Measurements from ENCODE around the gene ZBTB20. TPM values are rescaled to one million over a fixed set of nuclear protein-coding genes. Genes with fewer than 3 reads are reported as not detected.

Gene ZBTB20
- total RNA-seq, 6 donors from 2014 or later = 40.0 to 150 (median 65.8) TPM

DNA sequence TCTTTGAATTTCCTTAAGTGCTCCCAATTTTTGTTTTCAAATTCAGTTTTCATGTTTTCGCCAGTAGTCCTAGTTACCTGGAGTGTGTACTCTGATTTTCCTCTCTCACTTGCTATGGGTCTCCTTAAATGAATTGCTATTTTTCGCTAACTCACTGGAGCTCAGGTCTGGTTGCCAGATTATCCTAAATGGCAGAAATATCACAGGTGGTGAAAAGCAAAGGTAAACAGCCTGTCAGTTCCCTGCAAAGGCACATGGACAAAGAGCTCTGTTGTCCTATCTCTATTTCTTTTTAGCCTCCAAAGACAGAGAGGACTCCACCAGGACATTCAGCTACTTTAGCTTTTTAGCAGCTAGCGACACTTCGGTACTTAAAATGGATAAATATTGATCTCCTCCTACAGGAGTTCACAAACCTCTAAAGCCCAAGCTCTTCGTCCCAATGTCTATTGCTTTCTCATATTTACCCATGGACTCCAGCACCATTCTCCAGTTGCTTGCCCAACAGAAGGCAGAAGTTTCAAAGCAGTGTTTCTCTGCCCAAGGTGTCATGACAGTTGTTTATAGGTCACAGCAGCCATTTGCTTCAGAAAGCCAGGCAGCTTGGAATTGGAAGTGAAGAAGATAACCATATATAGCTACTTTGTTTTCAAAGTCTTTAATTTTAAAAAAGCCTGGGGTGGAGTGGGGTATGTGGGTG is 12.3 kb downstream of the ZBTB20 start:
- no peak for ATAC-seq (ENCODE audit: low FRiP score in 2 of 2)
- Histone ChIP-seq H3K36me3 (no peaks in the 10 kb centered on the region), H3K27me3 (no peaks in the 10 kb centered on the region), H3K4me1 (no peaks in the 10 kb centered on the region), H3K4me3 (no peak overlapping the region), H3K27ac (no peak overlapping the region), H3K9me3 (no peaks in the 10 kb centered on the region)
- 96 to 98% methylated on average over 5 of the region's 5 CpGs for WGBS, 2 donors
- no peak for TF ChIP-seq POLR2A (IDR thresholded peaks at IDR 0.05)
- no peak for TF ChIP-seq EP300 (IDR thresholded peaks at IDR 0.05)
- TF ChIP-seq POLR2AphosphoS5 (IDR thresholded peaks at IDR 0.05) = no peak
- TF ChIP-seq, protein P1, sequence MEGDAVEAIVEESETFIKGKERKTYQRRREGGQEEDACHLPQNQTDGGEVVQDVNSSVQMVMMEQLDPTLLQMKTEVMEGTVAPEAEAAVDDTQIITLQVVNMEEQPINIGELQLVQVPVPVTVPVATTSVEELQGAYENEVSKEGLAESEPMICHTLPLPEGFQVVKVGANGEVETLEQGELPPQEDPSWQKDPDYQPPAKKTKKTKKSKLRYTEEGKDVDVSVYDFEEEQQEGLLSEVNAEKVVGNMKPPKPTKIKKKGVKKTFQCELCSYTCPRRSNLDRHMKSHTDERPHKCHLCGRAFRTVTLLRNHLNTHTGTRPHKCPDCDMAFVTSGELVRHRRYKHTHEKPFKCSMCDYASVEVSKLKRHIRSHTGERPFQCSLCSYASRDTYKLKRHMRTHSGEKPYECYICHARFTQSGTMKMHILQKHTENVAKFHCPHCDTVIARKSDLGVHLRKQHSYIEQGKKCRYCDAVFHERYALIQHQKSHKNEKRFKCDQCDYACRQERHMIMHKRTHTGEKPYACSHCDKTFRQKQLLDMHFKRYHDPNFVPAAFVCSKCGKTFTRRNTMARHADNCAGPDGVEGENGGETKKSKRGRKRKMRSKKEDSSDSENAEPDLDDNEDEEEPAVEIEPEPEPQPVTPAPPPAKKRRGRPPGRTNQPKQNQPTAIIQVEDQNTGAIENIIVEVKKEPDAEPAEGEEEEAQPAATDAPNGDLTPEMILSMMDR (IDR thresholded peaks at IDR 0.05) = no peak
- DNase-seq = no peak

DNA sequence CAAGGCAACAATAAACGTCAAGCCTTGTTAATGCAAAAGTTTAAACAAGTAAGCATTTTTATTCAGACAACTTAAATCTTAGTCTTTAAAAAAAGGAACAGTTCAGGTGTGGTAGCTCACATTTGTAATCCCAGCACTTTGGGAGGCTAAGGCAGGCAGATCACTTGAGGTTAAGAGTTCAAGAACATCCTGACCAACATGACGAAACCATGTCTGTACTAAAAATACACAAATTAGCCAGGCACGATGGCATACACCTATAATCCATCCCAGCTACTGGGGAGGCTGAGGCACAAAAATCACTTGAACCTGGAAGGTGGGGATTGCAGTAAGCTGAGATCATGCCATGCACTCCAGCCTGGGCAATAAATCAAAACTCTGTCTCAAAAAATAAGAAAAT is 19.9 kb downstream of the ZBTB20 start:
- Histone ChIP-seq H3K4me1 (no peaks in the 10 kb centered on the region), H3K27ac (no peak overlapping the region), H3K9me3 (no peaks in the 10 kb centered on the region), H3K4me3 (no peak overlapping the region), H3K36me3 (no peaks in the 10 kb centered on the region), H3K27me3 (no peaks in the 10 kb centered on the region)
- WGBS, 2 donors = 70 to 76% methylated on average over 3 of the region's 3 CpGs
- DNase-seq = no peak
- no peak for ATAC-seq (ENCODE audit: low FRiP score in 2 of 2)
- TF ChIP-seq POLR2A (IDR thresholded peaks at IDR 0.05) (no peak), EP300 (IDR thresholded peaks at IDR 0.05) (no peak), POLR2AphosphoS5 (IDR thresholded peaks at IDR 0.05) (no peak)
- TF ChIP-seq, protein P1 (IDR thresholded peaks at IDR 0.05) = no peak

DNA sequence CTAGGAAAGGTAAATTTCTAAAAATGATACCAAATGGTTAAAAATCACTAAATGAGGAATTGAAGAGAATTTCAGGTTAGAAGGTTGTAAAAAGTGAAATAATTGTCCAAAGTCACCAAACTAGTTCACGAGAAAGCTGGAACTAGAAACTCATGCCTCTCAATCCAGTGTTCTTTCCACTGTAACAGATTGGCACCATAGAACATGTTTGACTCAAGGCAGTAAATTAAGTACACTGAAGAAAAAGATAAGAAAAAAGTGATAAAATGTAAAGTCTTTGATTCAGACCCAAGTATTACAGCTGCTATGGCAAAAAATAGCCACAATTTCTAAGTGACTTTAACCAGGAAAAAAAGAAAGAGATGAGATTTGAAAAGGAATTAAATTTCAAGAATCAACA is 26.5 kb downstream of the ZBTB20 start:
- DNase-seq = no peak
- H3K36me3 ChIP-seq = no peaks in the 10 kb centered on the region
- no peak for ATAC-seq (ENCODE audit: low FRiP score in 2 of 2)
- no peaks in the 10 kb centered on the region for H3K9me3 ChIP-seq
- TF ChIP-seq EP300 (IDR thresholded peaks at IDR 0.05) (no peak), POLR2A (IDR thresholded peaks at IDR 0.05) (no peak), POLR2AphosphoS5 (IDR thresholded peaks at IDR 0.05) (no peak)
- TF ChIP-seq, protein P1 (IDR thresholded peaks at IDR 0.05) = no peak
- H3K27ac ChIP-seq = no peak overlapping the region
- H3K4me3 ChIP-seq = no peak overlapping the region
- 78 to 96% methylated on average over 1 of the region's 1 CpG for WGBS, 2 donors
- H3K4me1 ChIP-seq = no peaks in the 10 kb centered on the region
- H3K27me3 ChIP-seq = no peaks in the 10 kb centered on the region

DNA sequence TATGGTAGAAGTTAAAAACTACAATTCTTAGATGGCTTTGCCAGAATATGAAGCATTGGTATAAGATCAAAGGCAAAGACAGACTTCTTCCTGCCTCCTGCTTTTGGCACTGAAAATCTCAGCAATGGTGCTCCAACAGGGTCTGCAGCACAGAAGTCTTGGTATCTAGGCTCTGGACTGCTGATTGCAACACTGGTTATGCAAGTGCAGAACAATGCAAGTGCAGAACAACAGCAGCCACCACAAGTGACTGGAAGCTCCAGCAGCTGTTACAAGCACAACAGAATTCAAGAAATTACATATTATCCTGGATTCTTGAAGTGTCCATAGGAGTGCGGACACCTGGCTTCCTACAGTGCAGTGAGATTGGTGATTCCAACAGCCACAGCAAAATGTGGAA is 33.7 kb downstream of the ZBTB20 start:
- 75 to 100% methylated on average over 1 of the region's 1 CpG for WGBS, 2 donors
- DNase-seq (peak in 1 of 2 donors; percentile 25), ATAC-seq (ENCODE audit: low FRiP score in 2 of 2) (peak in 1 of 2 donors; percentile 41)
- H3K4me1 ChIP-seq = peaks cover 0 to 10% (median 5%) of the 10 kb centered on the region in 4 donors
- TF ChIP-seq EP300 (IDR thresholded peaks at IDR 0.05) = no peak
- TF ChIP-seq POLR2AphosphoS5 (IDR thresholded peaks at IDR 0.05) = no peak
- no peak for TF ChIP-seq POLR2A (IDR thresholded peaks at IDR 0.05)
- TF ChIP-seq, protein P1 (IDR thresholded peaks at IDR 0.05) = no peak
- no peak overlapping the region for H3K4me3 ChIP-seq
- H3K36me3 ChIP-seq = no peaks in the 10 kb centered on the region
- H3K27me3 ChIP-seq = no peaks in the 10 kb centered on the region
- no peak overlapping the region for H3K27ac ChIP-seq
- H3K9me3 ChIP-seq = no peaks in the 10 kb centered on the region

DNA sequence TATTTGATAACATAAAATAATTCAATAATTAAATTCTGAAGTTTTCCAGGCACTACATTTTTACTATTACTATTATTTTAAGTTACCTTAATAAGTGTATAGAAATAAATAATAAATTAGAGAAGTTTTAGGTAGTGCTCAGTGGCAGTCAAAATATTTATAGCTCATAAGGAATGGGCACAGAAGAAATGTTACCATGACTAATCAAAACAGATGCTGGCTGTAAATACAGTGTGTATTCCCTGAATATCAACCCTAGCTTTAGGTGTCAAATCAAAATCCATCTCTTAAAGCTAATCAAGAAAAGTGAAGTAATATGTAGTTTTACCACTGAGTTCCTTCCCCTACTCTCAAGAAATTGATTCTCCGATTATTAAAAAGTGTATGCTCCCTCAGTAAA is 35.5 kb downstream of the ZBTB20 start:
- H3K27ac ChIP-seq = no peak overlapping the region
- 93 to 96% methylated on average over 1 of the region's 1 CpG for WGBS, 2 donors
- DNase-seq = no peak
- H3K27me3 ChIP-seq = no peaks in the 10 kb centered on the region
- no peak for ATAC-seq (ENCODE audit: low FRiP score in 2 of 2)
- H3K36me3 ChIP-seq = no peaks in the 10 kb centered on the region
- no peaks in the 10 kb centered on the region for H3K9me3 ChIP-seq
- H3K4me3 ChIP-seq = no peak overlapping the region
- peaks cover 0 to 10% (median 5%) of the 10 kb centered on the region in 4 donors for H3K4me1 ChIP-seq
- no peak for TF ChIP-seq POLR2A (IDR thresholded peaks at IDR 0.05)
- TF ChIP-seq POLR2AphosphoS5 (IDR thresholded peaks at IDR 0.05) = no peak
- TF ChIP-seq, protein P1 (IDR thresholded peaks at IDR 0.05) = no peak
- no peak for TF ChIP-seq EP300 (IDR thresholded peaks at IDR 0.05)
